A549 (cell line): Measurements from ENCODE around the gene DNAJC7. TPM values are rescaled to one million over a fixed set of nuclear protein-coding genes. Genes with fewer than 3 reads are reported as not detected.

ENCODE experiments used
- ATAC-seq, 2 experiments: fragments of 200-7000 bp in 1 of 2; fragments of >200 bp in 1 of 2; cut with Nextera tagmentation in 1 of 2; cut with Tn5 transposase in 1 of 2; 3 replicates each; pipeline versions ENCODE4 v1.8.0 to v1.9.1; 2018 to 2020; ENCODE audit warnings: mild to moderate bottlenecking in 1 of 2, moderate library complexity in 1 of 2
- CTCF ChIA-PET: fragments of 300-600 bp; sonication (Branson Sonifier 250); formaldehyde crosslinking; extraction: SDS; loops from one replicate; lab custom pipeline; 2021; ENCODE audit warnings: antibody characterized with exemption, inconsistent platforms; lab: Yijun Ruan, JAX
- POLR2A ChIA-PET: fragments of 350-600 bp; formaldehyde crosslinking; extraction: SDS; loops from one replicate; lab custom pipeline; 2021; ENCODE audit warnings: antibody characterized with exemption, inconsistent platforms; lab: Yijun Ruan, JAX
- DNase-seq, 2 experiments: peaks; one replicate each; pipeline versions ENCODE4 v3.0.0 to v3.0.0-alpha.2; 2011 to 2016; ENCODE audit warnings: low read depth in 1 of 2, low spot score in 1 of 2
- FAIRE-seq: peaks from 2 replicates; lab custom pipeline; 2011; peaks lifted over from hg19 to GRCh38; lab: Jason Lieb, UNC
- H3K27ac ChIP-seq, 2 experiments: fragments of >200 bp; sonication (Bioruptor Twin); formaldehyde crosslinking; 3 replicates each; pipeline ENCODE4 v1.5.1; 2016 to 2017
- H3K4me1 ChIP-seq: fragments of >200 bp; sonication (Bioruptor Twin); formaldehyde crosslinking; 3 replicates; pipeline ENCODE4 v1.6.1; 2016
- H3K4me2 ChIP-seq: fragments of >200 bp; sonication (Bioruptor Twin); formaldehyde crosslinking; 3 replicates; pipeline ENCODE4 v1.6.1; 2016
- H3K4me3 ChIP-seq: fragments of >200 bp; sonication (Bioruptor Twin); formaldehyde crosslinking; 3 replicates; pipeline ENCODE4 v1.5.1; 2016
- H3K9me3 ChIP-seq: fragments of >200 bp; sonication (Bioruptor Twin); formaldehyde crosslinking; 3 replicates; pipeline ENCODE4 v1.6.1; 2016
- ATOH8 ChIP-seq: fragments of 250-450 bp; sonication (Bioruptor Pico); IDR thresholded peaks from 2 replicates; pipeline ENCODE4 v1.5.0; 2020; ENCODE audit warnings: low read depth, mild to moderate bottlenecking, moderate library complexity
- BHLHE40 ChIP-seq: IDR thresholded peaks from 2 replicates; pipeline ENCODE4 v1.6.1; 2012; ENCODE audit warnings: low read depth, low read length, inconsistent platforms
- CBX2 ChIP-seq: fragments of 200-600 bp; sonication (generic); IDR thresholded peaks from 2 replicates; pipeline ENCODE4 v1.6.1; 2016; ENCODE audit warnings: low read depth, mild to moderate bottlenecking, borderline replicate concordance
- CHD2 ChIP-seq: fragments of 150-350 bp; IDR thresholded peaks from 2 replicates; pipeline ENCODE4 v1.6.1; 2014; ENCODE audit warnings: low read length; ENCODE audit not compliant: partially characterized antibody
- CHD4 ChIP-seq: fragments of 200-600 bp; sonication (generic); IDR thresholded peaks from 2 replicates; pipeline ENCODE4 v1.6.1; 2016; ENCODE audit warnings: antibody characterized with exemption, mild to moderate bottlenecking, borderline replicate concordance
- EHF ChIP-seq: fragments of 250-450 bp; sonication (Bioruptor Pico); IDR thresholded peaks from 2 replicates; pipeline ENCODE4 v1.5.0; 2020; ENCODE audit warnings: mild to moderate bottlenecking
- EHMT2 ChIP-seq: fragments of 200-600 bp; sonication (generic); IDR thresholded peaks from 2 replicates; pipeline ENCODE4 v1.6.1; 2016; ENCODE audit warnings: antibody characterized with exemption, low read depth, mild to moderate bottlenecking, moderate library complexity
- ESRRA ChIP-seq: fragments of 150-350 bp; IDR thresholded peaks from 2 replicates; pipeline ENCODE4 v1.6.1; 2014; ENCODE audit warnings: mild to moderate bottlenecking, low read length, borderline replicate concordance
- FOSL2 ChIP-seq, 2 experiments: fragments of 450-650 bp in 1 of 2; fragments of >200 bp in 1 of 2; sonication (Bioruptor Twin) in 1 of 2; formaldehyde crosslinking; IDR thresholded peaks; 2 replicates each; pipeline versions ENCODE4 v1.5.0 to v1.6.1; 2016 to 2020; ENCODE audit warnings: mild to moderate bottlenecking in 1 of 2, moderate library complexity in 1 of 2
- HDAC2 ChIP-seq: fragments of 200-600 bp; sonication (generic); IDR thresholded peaks from 2 replicates; pipeline ENCODE4 v1.6.1; 2016
- HES2 ChIP-seq: fragments of >200 bp; sonication (Bioruptor Twin); formaldehyde crosslinking; IDR thresholded peaks from 2 replicates; pipeline ENCODE4 v1.6.1; 2016
- HEYL ChIP-seq: fragments of 250-450 bp; sonication (Bioruptor Pico); IDR thresholded peaks from 2 replicates; pipeline ENCODE4 v1.8.0; 2021; ENCODE audit warnings: mild to moderate bottlenecking, moderate library complexity
- HMGXB4 ChIP-seq: fragments of 250-450 bp; sonication (Bioruptor Pico); IDR thresholded peaks from 2 replicates; pipeline ENCODE4 v1.5.0; 2021; ENCODE audit warnings: mild to moderate bottlenecking, moderate library complexity, borderline replicate concordance
- HOXA7 ChIP-seq: fragments of 250-450 bp; sonication (Bioruptor Pico); IDR thresholded peaks from 2 replicates; pipeline ENCODE4 v1.5.0; 2020; ENCODE audit warnings: mild to moderate bottlenecking, moderate library complexity
- HOXB13 ChIP-seq: fragments of 250-450 bp; sonication (Bioruptor Pico); IDR thresholded peaks from 2 replicates; pipeline ENCODE4 v1.5.0; 2020; ENCODE audit warnings: low read depth, mild to moderate bottlenecking, moderate library complexity
- HOXB5 ChIP-seq: fragments of 250-450 bp; sonication (Bioruptor Pico); IDR thresholded peaks from 2 replicates; pipeline ENCODE4 v1.5.0; 2020; ENCODE audit warnings: mild to moderate bottlenecking, moderate library complexity
- JUN ChIP-seq, 2 experiments: fragments of >200 bp; sonication (Bioruptor Twin); formaldehyde crosslinking; IDR thresholded peaks; 2 replicates in 1 of 2; 3 replicates in 1 of 2; pipeline ENCODE4 v1.6.1; 2016 to 2017
- KDM1A ChIP-seq: fragments of 200-600 bp; sonication (generic); IDR thresholded peaks from 2 replicates; pipeline ENCODE4 v1.6.1; 2016; ENCODE audit warnings: low read depth, mild to moderate bottlenecking
- KDM5A ChIP-seq: fragments of 200-600 bp; sonication (generic); IDR thresholded peaks from 2 replicates; pipeline ENCODE4 v1.6.1; 2016; ENCODE audit warnings: antibody characterized with exemption, mild to moderate bottlenecking
- MAFK ChIP-seq: fragments of 450-650 bp; IDR thresholded peaks from 2 replicates; pipeline ENCODE4 v1.6.1; 2014; ENCODE audit not compliant: partially characterized antibody
- NFE2L2 ChIP-seq: fragments of 150-350 bp; conservative IDR thresholded peaks from 2 replicates; pipeline ENCODE4 v1.6.1; 2014; ENCODE audit warnings: low read length
- PHF8 ChIP-seq: fragments of 200-600 bp; sonication (generic); IDR thresholded peaks from 2 replicates; pipeline ENCODE4 v1.6.1; 2016; ENCODE audit warnings: low read depth, mild to moderate bottlenecking, antibody characterized with exemption, moderate library complexity, borderline replicate concordance
- POLR2AphosphoS2 ChIP-seq: conservative IDR thresholded peaks from 2 replicates; pipeline ENCODE4 v1.6.1; 2012; ENCODE audit warnings: low read length, improper control_type of control experiment, inconsistent platforms
- RAD21 ChIP-seq, 2 experiments: fragments of >200 bp in 1 of 2; sonication (Bioruptor Twin) in 1 of 2; formaldehyde crosslinking in 1 of 2; IDR thresholded peaks in 1 of 2; conservative IDR thresholded peaks in 1 of 2; 2 replicates in 1 of 2; 3 replicates in 1 of 2; pipeline ENCODE4 v1.6.1; 2012 to 2018; ENCODE audit warnings: inconsistent platforms in 1 of 2
- RCOR1 ChIP-seq: fragments of 150-350 bp; IDR thresholded peaks from 2 replicates; pipeline ENCODE4 v1.6.1; 2014; ENCODE audit warnings: antibody characterized with exemption, low read length, low read depth
- RFX5 ChIP-seq: fragments of 450-650 bp; IDR thresholded peaks from 2 replicates; pipeline ENCODE4 v1.7.1; 2014; ENCODE audit warnings: antibody characterized with exemption, mild to moderate bottlenecking, moderate library complexity
- RNF2 ChIP-seq: fragments of 200-600 bp; sonication (generic); IDR thresholded peaks from 2 replicates; pipeline ENCODE4 v1.6.1; 2016; ENCODE audit warnings: low read depth, mild to moderate bottlenecking, antibody characterized with exemption, moderate library complexity, borderline replicate concordance
- SMC3 ChIP-seq: fragments of >200 bp; sonication (Bioruptor Twin); formaldehyde crosslinking; IDR thresholded peaks from 3 replicates; pipeline ENCODE4 v1.6.1; 2018; ENCODE audit warnings: inconsistent platforms
- SREBF2 ChIP-seq: fragments of 450-650 bp; IDR thresholded peaks from 2 replicates; pipeline ENCODE4 v1.6.1; 2014; ENCODE audit warnings: mild to moderate bottlenecking, moderate library complexity
- TFCP2L1 ChIP-seq: fragments of 250-450 bp; sonication (Bioruptor Pico); IDR thresholded peaks from 2 replicates; pipeline ENCODE4 v1.5.0; 2021; ENCODE audit warnings: mild to moderate bottlenecking
- ZC3H11A ChIP-seq: fragments of 450-650 bp; IDR thresholded peaks from 2 replicates; pipeline ENCODE4 v1.6.1; 2014; ENCODE audit warnings: antibody characterized with exemption, mild to moderate bottlenecking
- ZNF302 ChIP-seq: fragments of 250-450 bp; sonication (Bioruptor Pico); IDR thresholded peaks from 2 replicates; pipeline ENCODE4 v1.9.0; 2021; ENCODE audit warnings: inconsistent platforms, mild to moderate bottlenecking, moderate library complexity
- ZSCAN20 ChIP-seq: fragments of 250-450 bp; sonication (Bioruptor Pico); IDR thresholded peaks from 2 replicates; pipeline ENCODE4 v1.8.0; 2022; ENCODE audit warnings: mild to moderate bottlenecking, moderate library complexity
- WGBS: methylation state at CpG from one replicate; pipeline ENCODE4 v1.1.6; 2017; ENCODE audit errors: missing lambda C conversion rate; 5-methylcytosine and 5-hydroxymethylcytosine counted together
- polyA plus RNA-seq, 4 experiments: library from polyadenylated mRNA; depleted of rRNA in 3 of 4; stranded (reverse); fragments of >200 nt; fragmentation: RNase III in 1 of 4; extraction: RNeasy Plus Mini Kit Qiagen cat#74134 plus additional on column Dnase treatment in 1 of 4; gene quantifications; 2 replicates in 3 of 4; 3 replicates in 1 of 4; pipeline ENCODE4 v1.2.3, GENCODE V29; 2011 to 2017

The DNAJC7 gene
- polyA plus RNA-seq, 2 of the 4 experiments (the other 2 are of a cell fraction): 95.3 to 148 TPM

GRCh38 chr17:42051013-42051400 is 33.8 kb upstream of the DNAJC7 start:
- FAIRE-seq (no peak), DNase-seq (no peak), ATAC-seq (no peak)
- POLR2A ChIA-PET: interaction anchor here (0.5 kb wide), 1 partner anchor 72 kb away, joined by 3 read pairs; no protein-coding TSS in a partner anchor
- H3K27ac ChIP-seq: peak overlapping the region; percentile 76 to 88; a peak in 5 of 6 replicates
- no peaks in the 10 kb centered on the region for H3K9me3 ChIP-seq
- peak overlapping the region; percentile 81 for H3K4me2 ChIP-seq
- peak overlapping the region; percentile 64 for H3K4me3 ChIP-seq
- no peak for TF ChIP-seq RAD21 (conservative IDR thresholded peaks at IDR 0.05 in 1 of 2, IDR thresholded peaks at IDR 0.05 in 1 of 2)
- TF ChIP-seq POLR2AphosphoS2: no peak
- TF ChIP-seq CBX2: no peak
- no peak for TF ChIP-seq EHF
- TF ChIP-seq KDM5A: no peak
- TF ChIP-seq FOSL2 (IDR thresholded peaks at IDR 0.05): no peak
- no peak for TF ChIP-seq FOSL2 (CRISPR knock-in tag; IDR thresholded peaks at IDR 0.05)
- TF ChIP-seq JUN (IDR thresholded peaks at IDR 0.05): no peak; a peak in 1 of 5 replicates
- no peak for TF ChIP-seq RFX5
- TF ChIP-seq RCOR1: no peak
- no peak for TF ChIP-seq HDAC2
- no peak for TF ChIP-seq SMC3
- TF ChIP-seq ESRRA: no peak
- no peak for TF ChIP-seq TFCP2L1
- no peak for TF ChIP-seq HOXB13
- no peak for TF ChIP-seq CHD2
- no peak for TF ChIP-seq SREBF2
- no peak for TF ChIP-seq ZNF302
- peaks cover 12% of the 10 kb centered on the region for H3K4me1 ChIP-seq
- 87% methylated on average over 8 of the region's 8 CpGs for WGBS
- CTCF ChIA-PET: interaction anchor here (0.9 to 2.1 kb wide), 19 partner anchors 9 to 103 kb away, joined by 3 to 13 read pairs (median 4); partner anchors contain the start of gene KAT2A

GRCh38 chr17:42050393-42051012 is 33.3 kb upstream of the DNAJC7 start, which contains the start of gene C17orf113:
TSS of gene C17orf113 (minus strand) at chr17:42050601. CDS start at chr17:42043376, 7,225 bp downstream.
- DNase-seq (peak; percentile 61 to 89), FAIRE-seq (no peak), ATAC-seq (peak; percentile 87 to 90)
- no peaks in the 10 kb centered on the region for H3K9me3 ChIP-seq
- H3K27ac ChIP-seq: peak within 1 kb of the TSS; percentile 76 to 88
- POLR2A ChIA-PET: interaction anchor here (0.5 to 1.0 kb wide), 2 partner anchors 24 to 71 kb away, joined by 3 to 4 read pairs; no protein-coding TSS in a partner anchor
- 20% methylated on average over 30 of the region's 65 CpGs for WGBS
- H3K4me3 ChIP-seq: peak within 1 kb of the TSS; percentile 64
- CTCF ChIA-PET: interaction anchor here (0.9 to 22.6 kb wide), 21 partner anchors 9 to 103 kb away, joined by 3 to 346 read pairs (median 4); partner anchors contain the start of genes DNAJC7, KAT2A and NKIRAS2
- peak within 1 kb of the TSS; percentile 81 for H3K4me2 ChIP-seq
- peaks cover 12% of the 10 kb centered on the region for H3K4me1 ChIP-seq
- no peak for TF ChIP-seq HES2
- TF ChIP-seq CBX2: no peak
- TF ChIP-seq CHD2: no peak
- TF ChIP-seq HDAC2: no peak
- peak; percentile 52; the same call in 1 of the 3 replicates for TF ChIP-seq SMC3
- peak; percentile 16; the same call in 1 of the 2 replicates for TF ChIP-seq PHF8
- TF ChIP-seq HEYL: no peak
- peak; percentile 40 to 48; a peak in 4 of 5 replicates for TF ChIP-seq RAD21 (conservative IDR thresholded peaks at IDR 0.05 in 1 of 2, IDR thresholded peaks at IDR 0.05 in 1 of 2)
- TF ChIP-seq NFE2L2: no peak
- TF ChIP-seq ZSCAN20: no peak
- no peak for TF ChIP-seq CHD4
- no peak for TF ChIP-seq EHMT2
- no peak for TF ChIP-seq POLR2AphosphoS2
- no peak for TF ChIP-seq HMGXB4
- no peak for TF ChIP-seq ESRRA
- no peak for TF ChIP-seq ZC3H11A
- no peak for TF ChIP-seq HOXB5 (CRISPR knock-in tag)
- TF ChIP-seq BHLHE40: no peak
- peak; percentile 47 to 82; a peak in 3 of 5 replicates for TF ChIP-seq JUN (IDR thresholded peaks at IDR 0.05)
- TF ChIP-seq ATOH8 (CRISPR knock-in tag): no peak
- no peak for TF ChIP-seq HOXA7 (CRISPR knock-in tag)
- TF ChIP-seq KDM5A: no peak
- no peak for TF ChIP-seq FOSL2 (IDR thresholded peaks at IDR 0.05)
- TF ChIP-seq FOSL2 (CRISPR knock-in tag; IDR thresholded peaks at IDR 0.05): no peak
- TF ChIP-seq RNF2: no peak
- TF ChIP-seq HOXB13: no peak
- no peak for TF ChIP-seq MAFK
- TF ChIP-seq KDM1A: no peak
- TF ChIP-seq SREBF2: no peak
- no peak for TF ChIP-seq TFCP2L1
